KOPT-K1 (cell line): ENCODE data around the gene TSPAN4.
A peak's percentile ranks its signal among the peaks of the same experiment; 100 is the strongest.

Experiments
- H3K27ac ChIP-seq: fragments of 200-600 bp; sonication (generic); 2 replicates; pipeline ENCODE4 v1.5.1; 2016; ENCODE audit warnings: antibody characterized with exemption, mild to moderate bottlenecking, low read depth, low read length; ENCODE audit not compliant: poor library complexity, severe bottlenecking
- H3K36me3 ChIP-seq: fragments of 200-600 bp; sonication (generic); 2 replicates; pipeline ENCODE4 v1.5.1; 2017; ENCODE audit warnings: antibody characterized with exemption, mild to moderate bottlenecking, low read length, moderate library complexity; ENCODE audit not compliant: insufficient read depth
- H3K9me3 ChIP-seq: fragments of 200-600 bp; sonication (generic); 2 replicates; pipeline ENCODE4 v1.5.1; 2017; ENCODE audit warnings: antibody characterized with exemption, low read length, mild to moderate bottlenecking; ENCODE audit not compliant: insufficient read depth, poor library complexity, severe bottlenecking

TSPAN4 gene

DNA sequence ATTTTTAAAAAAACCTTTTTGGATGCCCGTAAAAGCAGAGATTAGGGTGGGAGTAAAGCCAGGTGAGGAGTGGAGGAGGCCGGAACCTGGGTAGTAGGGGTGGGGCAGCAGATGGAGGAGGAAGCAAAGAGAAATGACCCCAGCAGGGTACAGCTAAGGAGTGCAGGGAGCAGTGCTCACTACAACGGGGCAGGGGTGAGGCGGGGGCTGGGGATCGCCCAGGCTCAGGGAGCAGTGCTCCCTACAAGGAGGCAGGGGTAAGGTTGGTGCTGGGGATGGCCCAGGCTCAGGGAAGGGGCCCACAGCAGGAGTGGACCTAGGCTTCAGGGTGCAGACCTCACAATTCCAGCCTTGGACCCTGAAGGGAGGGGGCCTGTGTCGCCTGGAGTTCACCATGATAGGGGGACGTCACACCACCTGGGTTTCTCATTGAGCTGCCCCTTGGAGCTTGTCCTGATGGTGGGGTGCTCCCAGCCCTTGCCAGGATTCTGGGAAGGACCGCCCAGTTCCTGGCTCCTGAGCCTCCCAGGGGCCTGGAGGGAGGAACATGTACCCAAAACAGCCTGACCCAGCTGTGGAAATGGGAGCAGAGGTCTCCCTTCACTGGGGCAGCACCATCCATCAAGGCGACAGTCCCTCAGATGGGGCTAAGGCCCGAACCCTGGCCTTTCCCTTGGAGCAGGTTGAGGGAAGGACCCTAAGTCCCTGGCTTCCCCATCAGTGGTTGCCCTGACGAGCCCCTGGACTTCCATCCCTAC is 26.8 kb upstream of the TSPAN4 start:
- Histone ChIP-seq H3K27ac (no peak overlapping the region), H3K36me3 (peaks cover 51% of the 10 kb centered on the region), H3K9me3 (no peaks in the 10 kb centered on the region)

DNA sequence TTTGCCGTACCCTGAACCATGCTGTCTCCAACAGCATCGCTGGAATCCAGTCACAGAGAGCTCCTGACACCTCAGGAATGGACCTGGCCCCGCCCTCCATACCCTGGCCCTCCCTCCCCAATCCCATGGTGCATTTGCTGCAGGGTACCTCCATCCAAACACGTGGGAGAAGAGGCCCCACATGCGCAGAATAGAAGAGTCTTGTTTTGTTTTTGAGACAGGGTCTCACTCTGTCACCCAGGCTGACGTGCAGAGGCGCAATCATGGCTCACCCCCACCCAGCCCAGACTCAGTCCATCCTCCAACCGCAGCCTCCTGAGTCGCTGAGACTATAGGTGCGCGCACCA is 26.2 kb upstream of the TSPAN4 start:
- Histone ChIP-seq H3K9me3 (no peaks in the 10 kb centered on the region), H3K27ac (no peak overlapping the region), H3K36me3 (peaks cover 46% of the 10 kb centered on the region)

DNA sequence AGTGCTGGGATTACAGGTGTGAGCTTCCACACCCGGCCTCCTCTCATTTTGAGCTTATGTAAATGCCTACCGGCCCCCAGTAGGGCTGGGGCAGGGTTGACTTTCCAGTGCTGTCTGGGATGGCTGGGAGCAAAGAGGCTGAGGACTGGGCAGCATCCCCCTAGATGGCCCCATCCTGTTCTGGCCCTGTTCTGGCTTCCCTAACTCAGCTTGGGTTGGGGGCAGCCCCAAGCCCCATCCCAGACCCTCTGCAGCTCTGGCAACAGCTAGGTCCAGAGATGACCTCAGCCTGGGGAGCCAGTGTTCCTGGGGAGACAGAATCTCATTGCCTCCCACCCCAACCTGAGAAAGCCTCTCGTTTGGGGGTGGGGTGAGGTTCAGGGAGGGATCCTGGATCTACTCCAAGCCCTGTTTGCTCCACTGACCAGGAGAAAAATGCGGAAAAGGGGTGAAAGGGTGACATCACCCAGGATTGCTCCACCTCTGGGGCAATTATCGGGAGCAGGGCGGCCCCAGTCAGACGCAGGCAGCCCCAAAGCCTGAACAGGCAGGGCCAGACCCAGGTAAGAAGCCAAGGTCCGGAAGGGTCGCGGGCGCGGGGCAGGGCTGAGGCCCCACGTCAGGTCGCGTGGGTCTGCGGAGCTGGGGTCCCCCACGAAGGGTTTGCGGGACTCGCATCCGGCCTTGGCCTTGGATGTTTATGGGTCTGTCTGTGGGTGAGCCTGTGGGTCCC is 24.1 kb upstream of the TSPAN4 start, which contains the start of gene PNPLA2:
PNPLA2 (plus strand) TSS at position 519 of the 733 bp plus-strand sequence. CDS start 805 bp downstream, outside the sequence.
- H3K9me3 ChIP-seq: no peaks in the 10 kb centered on the region
- H3K27ac ChIP-seq: peak within 1 kb of the TSS; percentile 70
- H3K36me3 ChIP-seq: peaks cover 24% of the 10 kb centered on the region

DNA sequence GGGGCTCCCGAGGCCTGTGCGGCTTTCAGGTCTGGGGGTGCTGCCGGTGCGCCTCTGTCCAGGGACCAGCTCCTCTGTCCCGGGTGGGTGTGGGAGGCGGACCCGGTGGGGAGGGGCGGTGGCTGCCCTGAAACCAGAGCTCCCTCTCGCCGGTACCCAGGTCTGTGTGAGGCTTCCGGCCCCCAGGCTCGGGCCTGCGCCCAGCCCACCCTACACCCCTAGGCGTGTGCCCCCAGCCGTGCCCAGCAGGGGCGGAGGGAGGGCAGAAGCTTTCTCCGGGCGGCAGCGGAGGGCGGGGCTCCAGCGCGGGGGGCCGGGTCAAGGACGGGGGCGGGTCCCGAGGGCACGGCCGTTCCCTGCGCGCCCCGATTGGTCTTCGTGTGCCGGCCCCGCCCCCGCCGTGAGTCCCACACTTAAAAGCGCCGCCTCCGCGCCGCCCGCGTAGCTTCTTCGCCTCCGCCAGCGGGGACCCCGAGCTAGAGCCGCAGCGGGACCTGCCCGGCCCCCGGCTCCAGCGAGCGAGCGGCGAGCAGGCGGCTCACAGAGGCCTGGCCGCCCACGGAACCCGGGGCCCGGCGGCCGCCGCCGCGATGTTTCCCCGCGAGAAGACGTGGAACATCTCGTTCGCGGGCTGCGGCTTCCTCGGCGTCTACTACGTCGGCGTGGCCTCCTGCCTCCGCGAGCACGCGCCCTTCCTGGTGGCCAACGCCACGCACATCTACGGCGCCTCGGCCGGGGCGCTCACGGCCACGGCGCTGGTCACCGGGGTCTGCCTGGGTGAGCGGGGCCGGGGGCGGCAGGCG is 23.3 kb upstream of the TSPAN4 start:
- H3K36me3 ChIP-seq: peaks cover 23% of the 10 kb centered on the region; the same call in 1 of the 2 replicates
- peak overlapping the region; percentile 70 for H3K27ac ChIP-seq
- H3K9me3 ChIP-seq: no peaks in the 10 kb centered on the region

DNA sequence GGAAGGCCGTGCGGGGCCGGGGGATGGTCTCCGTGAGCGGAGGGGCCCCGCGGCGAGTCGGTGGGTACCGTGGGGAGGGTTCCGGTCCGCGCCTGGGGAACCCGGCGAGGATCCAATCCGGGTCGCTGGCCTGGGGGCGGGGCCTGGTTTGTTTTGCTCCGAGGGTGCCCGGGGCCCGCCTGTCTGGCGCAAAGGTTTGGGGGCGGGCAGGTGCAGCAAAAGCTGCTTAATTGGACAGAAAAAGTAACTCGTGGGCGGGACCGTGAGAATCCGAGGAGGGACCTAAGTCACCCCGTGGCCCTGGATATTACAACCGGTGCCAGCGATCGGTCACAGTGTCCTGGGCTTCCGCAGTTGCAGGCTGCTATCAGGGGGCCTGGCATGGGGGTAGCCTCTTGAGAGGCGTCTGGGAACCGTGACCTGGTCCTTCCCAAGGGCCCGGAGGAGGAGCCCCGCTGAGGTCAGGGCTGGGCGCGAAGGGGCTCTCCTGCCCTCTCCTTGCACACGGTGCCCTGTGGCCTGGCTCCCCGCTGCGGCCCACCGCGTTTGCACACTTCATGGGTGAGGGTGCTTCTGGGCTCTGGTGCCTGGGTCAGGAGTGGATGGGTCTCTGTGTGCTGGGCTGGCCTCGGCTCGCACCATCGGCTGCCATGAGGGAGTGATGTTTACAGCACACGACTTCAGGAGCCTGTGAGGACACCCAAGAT is 22.6 kb upstream of the TSPAN4 start:
- Histone ChIP-seq H3K27ac (peak overlapping the region; percentile 70), H3K36me3 (peaks cover 26% of the 10 kb centered on the region; the same call in 1 of the 2 replicates), H3K9me3 (no peaks in the 10 kb centered on the region)

DNA sequence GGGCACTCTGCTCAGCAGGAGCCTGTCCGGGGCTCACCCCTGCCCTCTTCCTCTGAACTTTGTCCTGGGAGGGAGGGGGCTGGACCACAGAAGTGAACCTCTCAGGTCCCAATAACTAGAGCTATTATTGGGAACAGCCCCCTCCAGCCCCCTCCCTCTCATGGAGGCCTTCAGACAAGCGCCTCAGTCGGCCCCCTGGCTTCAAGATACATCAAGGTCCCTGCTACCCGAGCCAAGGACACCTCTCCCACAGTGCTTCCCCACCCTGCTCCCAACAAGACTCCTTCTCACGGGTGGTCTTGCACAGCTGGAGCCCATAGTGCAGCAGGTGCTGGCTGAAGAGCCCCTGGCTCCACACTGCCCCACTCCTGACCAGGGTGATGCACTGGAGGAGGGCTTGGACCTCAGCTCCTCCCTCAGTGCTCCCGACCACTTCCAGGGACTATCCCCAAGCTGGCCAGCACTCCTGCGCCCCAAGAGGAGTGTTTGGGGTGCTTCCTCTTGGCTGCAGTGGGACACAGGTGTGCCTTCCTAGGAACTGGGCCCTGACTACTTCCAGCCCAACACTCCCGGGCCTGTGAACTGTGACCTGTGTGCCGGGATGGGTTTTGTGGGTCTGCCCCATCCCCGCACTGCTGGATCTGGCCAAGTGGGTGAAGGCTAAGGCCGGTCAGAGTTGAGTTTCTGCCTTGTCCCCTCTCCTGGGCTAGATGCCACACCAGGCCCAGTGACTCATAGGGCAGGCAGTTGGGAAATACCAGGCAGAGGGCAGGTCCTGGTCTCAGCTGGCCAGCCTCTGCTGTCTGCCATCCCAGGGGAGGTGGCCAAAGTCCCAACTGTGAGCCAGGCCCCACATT is 21.8 kb upstream of the TSPAN4 start:
- Histone ChIP-seq H3K9me3 (no peaks in the 10 kb centered on the region), H3K27ac (peak overlapping the region; percentile 70), H3K36me3 (peaks cover 25% of the 10 kb centered on the region; the same call in 1 of the 2 replicates)

DNA sequence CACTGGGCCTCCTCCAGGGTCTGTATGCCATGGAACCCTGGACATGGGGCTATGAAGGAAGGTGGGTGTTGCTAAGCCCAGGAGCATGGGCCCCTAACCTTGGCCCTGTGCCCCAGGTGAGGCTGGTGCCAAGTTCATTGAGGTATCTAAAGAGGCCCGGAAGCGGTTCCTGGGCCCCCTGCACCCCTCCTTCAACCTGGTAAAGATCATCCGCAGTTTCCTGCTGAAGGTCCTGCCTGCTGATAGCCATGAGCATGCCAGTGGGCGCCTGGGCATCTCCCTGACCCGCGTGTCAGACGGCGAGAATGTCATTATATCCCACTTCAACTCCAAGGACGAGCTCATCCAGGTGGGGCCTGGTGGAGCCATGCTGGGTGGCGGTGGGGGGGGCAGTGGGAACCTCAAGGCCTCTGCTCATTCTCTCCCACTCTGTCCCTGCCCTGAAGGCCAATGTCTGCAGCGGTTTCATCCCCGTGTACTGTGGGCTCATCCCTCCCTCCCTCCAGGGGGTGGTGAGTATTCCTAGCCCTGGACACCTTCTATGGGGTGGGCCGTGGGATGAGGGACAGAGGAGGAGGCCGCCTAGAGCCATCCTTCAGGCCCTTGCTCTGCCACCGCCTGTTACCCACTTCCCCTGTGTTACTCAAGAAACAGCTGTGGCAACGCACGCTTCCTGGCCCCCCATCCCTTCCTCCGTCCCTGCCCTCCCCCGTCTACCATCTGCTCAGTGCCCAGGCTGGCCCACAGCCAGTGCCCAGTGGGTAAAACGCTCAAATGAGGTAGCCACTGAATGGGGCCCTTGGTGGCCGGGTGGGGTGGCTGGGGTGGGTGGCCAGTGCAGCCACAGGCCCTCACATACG is 20.9 kb upstream of the TSPAN4 start:
- Histone ChIP-seq H3K9me3 (no peaks in the 10 kb centered on the region), H3K27ac (no peak overlapping the region), H3K36me3 (peaks cover 20% of the 10 kb centered on the region; the same call in 1 of the 2 replicates)

DNA sequence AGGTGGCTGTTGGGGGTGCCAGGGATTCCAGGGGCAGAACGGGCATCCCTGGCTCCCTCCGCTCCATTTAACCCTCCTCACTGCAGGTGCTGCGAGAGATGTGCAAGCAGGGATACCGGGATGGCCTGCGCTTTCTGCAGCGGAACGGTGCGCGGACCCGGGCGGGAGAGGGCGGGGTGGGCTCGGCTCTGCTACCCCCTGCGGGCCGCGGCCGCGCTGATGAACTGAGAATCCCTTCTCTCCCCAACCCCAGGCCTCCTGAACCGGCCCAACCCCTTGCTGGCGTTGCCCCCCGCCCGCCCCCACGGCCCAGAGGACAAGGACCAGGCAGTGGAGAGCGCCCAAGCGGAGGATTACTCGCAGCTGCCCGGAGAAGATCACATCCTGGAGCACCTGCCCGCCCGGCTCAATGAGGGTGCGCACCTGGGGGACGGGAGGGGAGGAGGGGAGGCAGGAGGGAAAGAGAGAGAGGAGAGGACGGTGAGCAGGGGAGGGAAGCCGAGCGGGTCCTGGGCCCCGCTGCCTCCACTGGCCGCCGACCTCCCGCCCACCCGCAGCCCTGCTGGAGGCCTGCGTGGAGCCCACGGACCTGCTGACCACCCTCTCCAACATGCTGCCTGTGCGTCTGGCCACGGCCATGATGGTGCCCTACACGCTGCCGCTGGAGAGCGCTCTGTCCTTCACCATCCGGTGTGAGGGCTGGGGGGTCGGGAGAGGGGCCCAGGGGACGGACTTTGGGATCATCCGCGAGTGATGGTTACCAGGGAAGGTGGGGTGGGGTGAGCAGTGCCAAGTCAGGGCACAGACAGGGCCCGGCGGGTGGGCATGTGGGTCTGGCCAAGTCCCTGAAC is 19.0 kb upstream of the TSPAN4 start:
- H3K36me3 ChIP-seq: peaks cover 20% of the 10 kb centered on the region; the same call in 1 of the 2 replicates
- no peaks in the 10 kb centered on the region for H3K9me3 ChIP-seq
- no peak overlapping the region for H3K27ac ChIP-seq

DNA sequence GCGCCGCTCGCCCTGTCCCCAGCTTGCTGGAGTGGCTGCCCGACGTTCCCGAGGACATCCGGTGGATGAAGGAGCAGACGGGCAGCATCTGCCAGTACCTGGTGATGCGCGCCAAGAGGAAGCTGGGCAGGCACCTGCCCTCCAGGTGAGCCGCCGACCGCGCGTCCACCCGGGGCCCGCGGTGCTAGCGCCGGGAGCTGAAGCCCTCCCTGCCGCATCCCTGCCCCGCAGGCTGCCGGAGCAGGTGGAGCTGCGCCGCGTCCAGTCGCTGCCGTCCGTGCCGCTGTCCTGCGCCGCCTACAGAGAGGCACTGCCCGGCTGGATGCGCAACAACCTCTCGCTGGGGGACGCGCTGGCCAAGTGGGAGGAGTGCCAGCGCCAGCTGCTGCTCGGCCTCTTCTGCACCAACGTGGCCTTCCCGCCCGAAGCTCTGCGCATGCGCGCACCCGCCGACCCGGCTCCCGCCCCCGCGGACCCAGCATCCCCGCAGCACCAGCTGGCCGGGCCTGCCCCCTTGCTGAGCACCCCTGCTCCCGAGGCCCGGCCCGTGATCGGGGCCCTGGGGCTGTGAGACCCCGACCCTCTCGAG is 18.3 kb upstream of the TSPAN4 start:
- Histone ChIP-seq H3K27ac (no peak overlapping the region), H3K36me3 (peaks cover 20% of the 10 kb centered on the region; the same call in 1 of the 2 replicates)

DNA sequence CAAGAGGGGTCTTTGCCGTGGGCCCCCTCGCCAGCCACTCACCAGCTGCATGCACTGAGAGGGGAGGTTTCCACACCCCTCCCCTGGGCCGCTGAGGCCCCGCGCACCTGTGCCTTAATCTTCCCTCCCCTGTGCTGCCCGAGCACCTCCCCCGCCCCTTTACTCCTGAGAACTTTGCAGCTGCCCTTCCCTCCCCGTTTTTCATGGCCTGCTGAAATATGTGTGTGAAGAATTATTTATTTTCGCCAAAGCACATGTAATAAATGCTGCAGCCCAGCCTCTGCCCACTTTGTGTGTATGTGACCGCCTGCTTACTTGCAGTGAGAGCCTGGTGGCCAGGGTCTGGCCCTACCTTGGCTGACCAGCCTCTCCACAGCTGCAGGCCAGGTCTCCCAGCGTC is 17.7 kb upstream of the TSPAN4 start:
- Histone ChIP-seq H3K36me3 (peaks cover 20% of the 10 kb centered on the region; the same call in 1 of the 2 replicates), H3K27ac (no peak overlapping the region), H3K9me3 (no peaks in the 10 kb centered on the region)

More for the DNA sequence above, 18.3 kb upstream of the TSPAN4 start:
- H3K9me3 ChIP-seq: no peaks in the 10 kb centered on the region

DNA sequence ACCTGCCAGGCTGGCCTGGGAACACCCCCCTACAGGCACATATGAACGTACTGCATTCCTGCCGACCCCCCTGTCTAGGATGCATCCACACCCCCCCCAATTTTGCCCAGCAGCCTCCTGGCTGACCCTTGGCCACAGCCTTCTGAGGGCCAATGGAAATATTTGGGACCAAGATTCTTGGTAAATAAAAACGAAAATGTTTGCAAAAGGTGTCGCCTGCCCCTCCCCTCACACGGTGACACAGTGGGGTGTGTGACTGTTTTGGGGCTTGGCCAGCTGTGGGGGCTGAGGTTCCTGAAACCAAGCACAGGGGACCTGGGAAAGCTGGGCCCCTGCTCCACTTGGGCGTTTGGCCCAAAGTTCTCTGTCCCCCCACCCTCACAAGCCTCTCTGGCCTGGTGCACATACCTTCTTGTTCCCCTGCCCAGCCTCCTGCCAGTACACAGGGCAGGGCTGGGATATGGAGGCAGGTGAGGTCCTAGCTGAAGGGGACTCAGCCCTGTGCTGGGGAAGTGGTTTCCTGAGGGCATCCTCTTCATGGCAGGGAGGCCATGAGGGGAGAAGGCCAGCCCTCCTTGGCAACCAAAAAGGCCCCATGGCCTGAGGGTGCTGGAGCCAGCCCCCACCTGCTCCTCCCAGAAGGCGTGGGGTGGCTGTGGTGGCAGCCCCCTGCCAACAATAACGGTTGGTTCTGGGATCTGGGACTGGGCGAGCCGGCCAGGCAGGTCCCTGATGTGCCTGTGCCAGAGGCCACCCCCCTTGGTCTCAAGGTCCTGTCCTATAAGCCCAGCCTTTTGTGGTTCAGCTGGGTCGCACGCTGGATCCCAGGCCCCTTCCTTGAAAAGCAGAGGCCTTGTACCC is 17.1 kb upstream of the TSPAN4 start:
- Histone ChIP-seq H3K9me3 (no peaks in the 10 kb centered on the region), H3K36me3 (peaks cover 20% of the 10 kb centered on the region; the same call in 1 of the 2 replicates), H3K27ac (no peak overlapping the region)
